GM10248 (cell line): ENCODE measurements around the gene NFE2L2.
"Not testable (repeated sequence)": the region's sequence is repeated elsewhere in the genome, so short reads cannot be mapped to it uniquely, and the experiment has no call there.

Experiments used
- CTCF ChIA-PET: fragments of 300-600 bp; sonication (Branson Sonifier 250); formaldehyde crosslinking; extraction: SDS; loops from one replicate; lab custom pipeline; 2021; ENCODE audit warnings: antibody characterized with exemption; lab: Yijun Ruan, JAX
- POLR2A ChIA-PET: fragments of 350-650 bp; sonication (Branson Sonifier 250); formaldehyde crosslinking; extraction: SDS; loops from one replicate; lab custom pipeline; 2020; ENCODE audit warnings: antibody characterized with exemption; lab: Yijun Ruan, JAX
- DNase-seq: peaks from one replicate; pipeline ENCODE4 v3.0.0; 2012; ENCODE audit errors: extremely low spot score
- TF ChIP-seq, protein P1 (sequence below): IDR thresholded peaks from 2 replicates; pipeline ENCODE4 v1.5.1; 2012; ENCODE audit warnings: mild to moderate bottlenecking, low read depth; ENCODE audit errors: extremely low read depth, missing control alignments, control extremely low read depth

Gene NFE2L2

GRCh38 chr2:177273408-177273807 is 8.9 kb upstream of the NFE2L2 start:
- no peak for DNase-seq
- TF ChIP-seq, protein P1, sequence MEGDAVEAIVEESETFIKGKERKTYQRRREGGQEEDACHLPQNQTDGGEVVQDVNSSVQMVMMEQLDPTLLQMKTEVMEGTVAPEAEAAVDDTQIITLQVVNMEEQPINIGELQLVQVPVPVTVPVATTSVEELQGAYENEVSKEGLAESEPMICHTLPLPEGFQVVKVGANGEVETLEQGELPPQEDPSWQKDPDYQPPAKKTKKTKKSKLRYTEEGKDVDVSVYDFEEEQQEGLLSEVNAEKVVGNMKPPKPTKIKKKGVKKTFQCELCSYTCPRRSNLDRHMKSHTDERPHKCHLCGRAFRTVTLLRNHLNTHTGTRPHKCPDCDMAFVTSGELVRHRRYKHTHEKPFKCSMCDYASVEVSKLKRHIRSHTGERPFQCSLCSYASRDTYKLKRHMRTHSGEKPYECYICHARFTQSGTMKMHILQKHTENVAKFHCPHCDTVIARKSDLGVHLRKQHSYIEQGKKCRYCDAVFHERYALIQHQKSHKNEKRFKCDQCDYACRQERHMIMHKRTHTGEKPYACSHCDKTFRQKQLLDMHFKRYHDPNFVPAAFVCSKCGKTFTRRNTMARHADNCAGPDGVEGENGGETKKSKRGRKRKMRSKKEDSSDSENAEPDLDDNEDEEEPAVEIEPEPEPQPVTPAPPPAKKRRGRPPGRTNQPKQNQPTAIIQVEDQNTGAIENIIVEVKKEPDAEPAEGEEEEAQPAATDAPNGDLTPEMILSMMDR: no peak
- ChIA-PET CTCF (interaction anchor here (1.1 to 2.9 kb wide), 5 partner anchors 9 to 108 kb away, joined by 3 to 22 read pairs (median 3); partner anchors contain the start of gene NFE2L2), POLR2A (no interaction called here)

- TF ChIP-seq, protein P1: no peak
- CTCF ChIA-PET: interaction anchor here (1.2 to 2.9 kb wide), 3 partner anchors 8 to 108 kb away, joined by 3 to 22 read pairs (median 6); partner anchors contain the start of gene NFE2L2
- POLR2A ChIA-PET: no interaction called here
- no peak for DNase-seq
Measured at GRCh38 chr2:177272765-177273164, 8.2 kb upstream of the NFE2L2 start.

GRCh38 chr2:177271981-177272666 is 7.6 kb upstream of the NFE2L2 start:
- ChIA-PET POLR2A (no interaction called here), CTCF (interaction anchor here (1.2 to 2.9 kb wide), 4 partner anchors 8 to 107 kb away, joined by 3 to 22 read pairs (median 5); partner anchors contain the start of gene NFE2L2)
- no peak for DNase-seq
- TF ChIP-seq, protein P1: no peak

DNA sequence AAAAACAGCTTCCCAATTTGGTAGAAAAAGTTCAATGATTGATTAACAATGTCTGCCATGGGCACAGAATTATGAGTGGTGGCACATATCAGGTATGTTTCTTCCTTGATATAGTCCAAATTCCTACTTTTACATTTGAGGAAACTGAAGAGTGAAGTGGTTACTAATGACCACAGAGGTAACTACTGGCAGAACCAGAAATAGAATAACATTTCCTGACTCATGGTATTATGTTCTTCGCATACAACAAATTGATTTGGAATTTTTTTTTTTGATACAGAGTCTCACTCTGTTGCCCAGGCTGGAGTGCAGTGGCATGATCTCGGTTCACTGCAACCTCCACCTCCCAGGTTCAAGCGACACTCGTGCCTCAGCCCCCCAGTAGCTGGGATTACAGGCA is 6.0 kb upstream of the NFE2L2 start:
- TF ChIP-seq, protein P1: no peak
- ChIA-PET CTCF (interaction anchor here (1.1 to 8.2 kb wide), 4 partner anchors 11 to 105 kb away, joined by 3 to 53 read pairs (median 4); no protein-coding TSS in a partner anchor), POLR2A (no interaction called here)
- no peak for DNase-seq

DNA sequence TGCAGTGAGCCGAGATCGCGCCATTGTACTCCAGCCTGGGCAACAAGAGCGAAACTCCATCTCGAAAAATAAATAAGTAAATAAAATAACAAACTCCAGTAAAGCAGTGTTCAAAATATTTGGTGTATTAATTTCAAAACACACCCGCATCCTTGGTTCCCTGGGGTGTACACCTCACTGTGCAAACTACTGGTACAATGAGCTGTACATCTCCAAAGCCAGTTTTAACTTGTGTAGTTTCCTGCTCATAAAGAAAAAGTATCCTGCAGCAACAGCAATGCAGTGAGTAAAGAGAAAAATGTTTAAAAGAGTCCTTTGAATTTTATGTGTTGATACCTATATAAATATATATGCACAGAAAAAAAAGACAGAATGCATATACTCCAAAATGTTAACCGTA is 4.4 kb upstream of the NFE2L2 start:
- ChIA-PET POLR2A (no interaction called here), CTCF (interaction anchor here (1.2 to 8.2 kb wide), 4 partner anchors 12 to 103 kb away, joined by 3 to 53 read pairs (median 4); no protein-coding TSS in a partner anchor)
- TF ChIP-seq, protein P1: no peak
- no peak for DNase-seq

DNA sequence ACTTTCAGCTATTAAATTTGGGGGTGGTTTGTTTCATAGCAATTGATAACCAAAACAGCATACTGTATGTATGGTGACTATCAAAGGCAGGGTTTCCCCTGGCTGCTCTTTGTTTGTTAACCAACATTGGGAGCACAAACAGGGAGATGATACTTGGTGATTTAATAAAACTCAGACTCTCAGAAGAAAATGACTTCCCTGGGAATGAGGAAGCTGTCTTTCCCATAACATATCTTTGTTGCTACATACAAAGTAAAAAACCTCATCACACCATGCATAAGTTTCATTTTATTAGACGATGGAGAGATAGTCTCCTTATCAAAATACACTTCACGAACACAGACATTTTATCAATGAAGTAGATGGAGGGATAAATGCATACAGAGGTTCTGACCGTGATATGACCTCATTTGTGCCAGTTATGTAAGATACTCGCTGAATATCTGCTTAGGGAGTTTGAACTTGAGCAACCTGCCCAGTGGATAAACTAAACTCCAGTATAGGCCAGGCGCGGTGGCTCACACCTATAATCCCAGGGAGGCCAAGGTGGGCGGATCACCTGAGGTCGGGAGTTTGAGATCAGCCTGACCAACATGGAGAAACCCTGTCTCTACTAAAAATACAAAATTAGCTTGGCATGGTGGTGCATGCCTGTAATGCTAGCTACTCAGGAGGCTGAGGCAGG is 3.8 kb upstream of the NFE2L2 start:
- no peak for DNase-seq
- POLR2A ChIA-PET: no interaction called here
- CTCF ChIA-PET: interaction anchor here (0.8 to 8.2 kb wide), 6 partner anchors 8 to 148 kb away, joined by 3 to 53 read pairs (median 4); no protein-coding TSS in a partner anchor
- TF ChIP-seq, protein P1: no peak

- POLR2A ChIA-PET, DNase-seq: not testable (repeated sequence)
- CTCF ChIA-PET: interaction anchor here (0.7 to 8.2 kb wide), 6 partner anchors 9 to 150 kb away, joined by 3 to 53 read pairs (median 4); no protein-coding TSS in a partner anchor
Measured at GRCh38 chr2:177266955-177267354, 2.4 kb upstream of the NFE2L2 start.
